Midbrain (tissue), 1 donor: ENCODE data around the gene SCGB1C1.
"Not testable (repeated sequence)": the region's sequence is repeated elsewhere in the genome, so short reads cannot be mapped to it uniquely, and the experiment has no call there.

Experiments
- DNase-seq: peaks from one replicate; lab custom pipeline; 2025; lab: John Stamatoyannopoulos, UW

Gene SCGB1C1

DNA sequence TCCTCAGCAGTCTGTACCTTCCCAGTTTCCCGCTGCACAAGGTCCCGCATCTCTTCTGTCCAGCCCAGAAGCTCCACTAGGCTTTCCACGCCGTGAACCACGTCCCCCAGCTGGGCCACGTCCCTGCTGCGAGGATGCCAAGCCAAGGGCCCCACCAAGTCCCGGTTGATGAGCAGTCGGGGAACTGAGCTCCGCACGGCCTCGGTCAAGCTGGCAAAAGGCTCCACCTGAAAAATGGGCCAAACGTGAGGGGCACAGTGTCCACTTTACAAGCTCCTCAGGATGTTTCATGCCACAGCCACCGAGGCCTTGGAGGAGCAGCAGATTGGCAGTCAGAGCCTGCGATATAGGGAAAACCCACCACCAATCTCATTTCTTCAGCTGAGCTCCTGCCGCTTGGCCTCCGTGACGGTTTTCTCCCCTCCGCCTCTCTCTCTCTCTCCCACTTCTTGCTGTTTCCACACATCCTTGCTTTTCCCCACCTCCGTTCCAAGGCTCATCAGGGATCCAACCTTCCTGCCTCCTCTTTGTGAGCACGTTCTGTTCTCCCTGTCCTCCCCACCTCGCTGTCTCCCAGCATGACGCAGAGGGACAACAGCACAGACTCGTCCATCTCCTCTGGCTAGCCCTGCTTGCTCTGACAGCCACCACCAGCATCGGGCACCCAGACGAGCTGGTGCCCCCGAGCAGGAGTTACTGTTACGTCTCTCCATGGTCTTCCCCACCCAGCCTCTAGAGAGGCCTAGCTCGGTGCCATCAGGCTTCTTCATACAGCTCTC lies 26.1 kb downstream of the SCGB1C1 start:
- no peak for DNase-seq

DNA sequence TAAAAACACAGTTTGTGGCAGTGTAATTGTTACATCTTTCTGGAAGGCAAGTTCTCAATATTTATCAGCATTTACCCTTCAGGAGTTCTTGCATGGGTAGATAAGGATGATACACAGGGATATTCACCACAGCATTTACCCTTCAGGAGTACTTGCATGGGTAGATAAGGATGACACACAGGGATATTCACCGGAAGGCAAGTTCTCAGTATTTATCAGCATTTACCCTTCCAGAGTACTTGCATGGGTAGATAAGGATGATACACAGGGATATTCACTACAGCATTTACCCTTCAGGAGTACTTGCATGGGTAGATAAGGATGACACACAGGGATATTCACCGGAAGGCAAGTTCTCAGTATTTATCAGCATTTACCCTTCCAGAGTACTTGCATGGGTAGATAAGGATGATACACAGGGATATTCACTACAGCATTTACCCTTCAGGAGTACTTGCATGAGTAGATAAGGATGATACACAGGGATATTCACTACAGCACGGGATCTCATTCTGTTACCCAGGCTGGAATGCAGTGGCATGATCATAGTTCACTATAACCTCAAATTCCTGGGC lies 27.9 kb downstream of the SCGB1C1 start:
- not testable (repeated sequence) for DNase-seq

DNA sequence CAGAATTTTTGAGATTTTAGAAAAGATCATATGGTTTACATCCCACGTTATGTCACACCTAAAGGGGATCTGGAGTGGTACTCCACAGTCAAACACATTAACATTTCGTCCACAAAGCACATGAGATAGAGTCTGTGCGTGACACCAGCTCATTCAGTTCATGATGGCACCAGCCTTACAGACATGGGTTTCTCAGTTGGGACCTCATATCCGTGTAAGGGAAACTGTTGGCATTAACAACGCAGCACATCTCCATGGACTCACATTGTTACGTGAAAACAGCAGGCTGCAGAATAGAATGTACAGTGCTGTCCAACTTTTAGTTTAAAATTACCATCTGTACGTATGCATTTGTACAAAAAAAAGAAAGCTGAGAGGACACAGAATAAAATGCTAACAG lies 28.7 kb downstream of the SCGB1C1 start:
- DNase-seq: no peak

DNA sequence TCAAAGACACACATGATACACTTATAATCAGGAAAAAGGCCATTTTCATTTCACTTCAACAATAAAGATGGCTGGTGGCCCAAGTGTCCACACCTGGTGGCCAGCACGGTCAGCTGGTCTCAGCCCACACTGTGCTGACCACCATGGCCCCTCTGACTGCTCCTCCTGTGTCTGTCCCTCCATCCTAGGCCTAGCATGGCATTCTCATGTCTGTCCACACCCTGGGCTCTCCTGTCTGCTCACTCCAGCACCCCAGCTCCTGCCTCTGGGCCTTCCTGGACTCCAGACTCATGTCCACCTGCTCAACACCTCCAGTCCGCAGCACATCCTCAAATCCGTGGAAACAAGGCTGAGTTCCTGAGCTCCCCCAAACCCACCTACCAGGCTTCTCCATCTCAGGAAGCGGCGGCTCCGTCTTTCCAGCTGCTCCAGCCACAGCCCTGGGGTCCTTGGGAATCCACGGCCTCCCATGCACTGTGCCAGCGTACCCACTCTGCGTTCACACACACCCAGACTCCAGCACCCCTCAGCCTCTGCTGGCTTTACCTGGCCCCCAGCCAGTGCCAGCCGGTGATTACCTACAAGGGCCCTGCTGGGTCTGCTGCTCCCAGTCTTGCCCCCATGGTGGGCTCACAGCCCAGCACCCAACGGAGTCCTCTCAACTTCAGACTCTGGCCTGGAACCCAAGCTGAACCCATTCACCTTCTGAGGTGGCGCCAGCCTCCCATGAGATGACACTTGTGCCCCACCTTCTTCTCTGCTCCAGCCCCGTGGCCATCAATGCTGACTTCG lies 29.3 kb downstream of the SCGB1C1 start:
- no peak for DNase-seq

DNA sequence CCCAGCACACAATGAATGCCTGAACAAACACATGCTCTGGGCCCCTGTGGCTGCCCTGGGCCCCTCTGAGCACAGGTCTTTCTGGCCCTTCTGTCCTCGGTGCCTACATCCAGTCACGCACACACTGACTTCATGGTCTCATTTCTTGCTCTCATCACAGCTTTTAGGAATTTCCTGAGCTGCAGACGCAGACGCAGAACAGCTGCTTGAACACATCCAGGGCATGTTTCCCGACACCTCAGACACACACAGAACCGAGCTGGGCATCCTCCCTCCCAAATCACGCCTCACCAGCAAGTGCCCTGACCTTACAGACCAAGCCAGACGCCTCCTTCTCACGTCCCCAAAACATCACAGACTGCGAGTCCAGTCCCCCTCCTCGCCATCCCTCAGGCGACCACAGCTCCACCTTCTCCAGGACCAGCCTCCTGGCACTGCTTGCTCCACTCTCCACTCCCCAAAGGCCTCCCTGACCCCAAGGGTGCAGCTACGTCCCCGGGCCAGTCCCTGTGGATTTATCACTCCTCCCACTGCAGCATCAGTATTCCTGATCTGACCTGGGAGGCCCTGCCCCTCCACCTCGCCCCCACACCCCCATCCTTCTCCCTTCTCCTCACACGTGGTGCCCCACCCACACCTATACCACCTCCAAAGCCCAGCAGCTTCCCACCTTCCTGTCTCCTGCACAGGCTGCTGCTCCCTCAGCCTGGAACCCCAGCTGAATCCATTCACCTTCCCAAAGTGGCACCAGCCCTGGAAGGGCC lies 30.3 kb downstream of the SCGB1C1 start:
- DNase-seq: no peak

DNA sequence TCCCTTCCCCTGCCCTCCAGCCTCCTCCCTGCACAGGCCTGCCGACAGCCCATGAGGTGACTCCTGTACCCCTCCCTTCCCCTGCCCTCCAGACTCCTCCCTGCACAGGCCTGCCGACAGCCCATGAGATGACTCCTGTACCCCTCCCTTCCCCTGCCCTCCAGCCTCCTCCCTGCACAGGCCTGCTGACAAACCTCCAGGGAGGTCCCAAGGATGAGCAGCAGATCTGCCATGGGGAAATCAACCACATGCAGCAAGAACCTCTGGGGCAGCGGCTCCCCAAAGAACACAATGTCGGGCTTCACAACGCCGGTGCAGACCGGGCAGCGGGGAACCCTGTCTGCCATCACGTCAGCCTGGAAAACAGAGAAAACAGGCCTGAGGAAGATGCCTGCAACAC lies 31.0 kb downstream of the SCGB1C1 start:
- no peak for DNase-seq

DNA sequence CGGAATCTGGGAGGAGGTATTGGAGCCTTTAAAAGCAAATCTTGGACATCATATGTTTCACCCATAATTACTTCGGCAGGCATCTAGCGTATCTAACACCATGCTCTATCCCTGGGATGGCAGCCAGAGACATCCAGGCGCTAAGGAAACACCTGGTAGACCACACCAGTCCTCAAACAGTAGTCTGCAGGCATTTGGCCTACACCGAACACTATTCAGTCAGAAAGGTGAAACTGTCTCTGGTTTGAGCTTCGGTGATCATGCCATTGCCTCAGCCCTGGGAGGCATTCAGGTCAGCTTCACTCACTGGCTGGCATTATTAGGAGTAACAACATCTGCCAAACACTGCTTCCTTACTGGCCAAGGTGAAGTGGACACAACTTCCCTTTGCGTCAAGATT lies 31.5 kb downstream of the SCGB1C1 start:
- no peak for DNase-seq

DNA sequence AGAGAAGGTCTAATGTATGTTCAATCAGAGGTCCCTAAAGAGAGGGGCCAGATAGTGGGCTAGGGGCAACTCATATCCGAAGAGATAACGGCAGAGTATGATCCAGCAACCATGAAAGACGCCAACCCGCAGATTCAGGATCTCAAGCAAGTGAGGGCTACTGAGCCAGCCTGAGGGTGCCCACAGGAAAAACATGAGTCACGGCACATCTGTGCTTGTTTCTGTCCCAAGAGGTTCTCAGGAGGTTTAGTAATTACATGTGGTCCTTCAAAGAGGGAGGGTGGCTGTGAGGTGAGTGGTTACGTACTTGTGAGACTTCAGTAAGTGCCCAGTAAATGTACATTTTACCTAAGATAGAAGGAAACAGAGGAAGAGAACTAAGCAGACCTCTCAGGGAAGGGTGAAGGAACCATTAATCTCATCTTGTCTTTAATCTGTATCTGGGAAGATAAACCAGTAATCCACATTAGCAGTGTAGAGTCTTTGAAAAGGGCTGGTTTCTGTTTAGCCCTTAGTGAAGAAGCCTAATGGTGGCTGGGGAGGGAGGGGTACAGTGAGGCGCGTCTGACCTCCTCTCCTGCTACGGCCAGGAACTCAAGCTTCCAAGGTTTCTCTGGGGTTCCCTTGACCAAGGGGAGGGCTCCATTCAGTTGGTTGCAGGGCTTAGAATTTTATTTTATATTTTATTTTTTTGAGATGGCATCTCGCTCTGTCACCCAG lies 33.0 kb downstream of the SCGB1C1 start:
- DNase-seq: no peak

DNA sequence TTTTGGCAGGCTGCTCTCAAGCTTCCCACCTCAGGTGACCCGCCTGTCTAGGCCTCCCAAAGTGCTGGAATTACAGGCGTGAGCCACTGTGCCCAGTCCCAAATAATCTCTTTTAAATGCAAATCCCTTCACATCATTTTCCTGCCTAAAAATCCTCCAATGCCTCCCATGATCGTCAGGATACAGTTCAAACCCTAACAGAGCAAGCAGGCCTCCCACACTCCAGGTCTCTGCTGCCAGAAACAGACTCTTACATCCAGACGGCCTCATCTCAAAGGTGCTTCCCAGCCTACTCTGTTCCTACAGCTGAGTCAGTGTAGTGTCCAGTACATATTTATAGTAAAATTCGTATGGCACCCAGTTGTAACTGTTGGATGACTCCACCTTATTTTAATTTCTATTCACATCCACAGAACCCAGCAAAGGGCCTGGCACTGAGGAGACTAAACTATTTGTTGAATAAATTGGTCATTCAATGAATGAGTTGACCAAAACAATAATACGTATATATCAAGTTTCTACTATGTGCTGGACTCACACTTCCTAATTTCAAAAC lies 35.0 kb downstream of the SCGB1C1 start:
- DNase-seq: no peak

DNA sequence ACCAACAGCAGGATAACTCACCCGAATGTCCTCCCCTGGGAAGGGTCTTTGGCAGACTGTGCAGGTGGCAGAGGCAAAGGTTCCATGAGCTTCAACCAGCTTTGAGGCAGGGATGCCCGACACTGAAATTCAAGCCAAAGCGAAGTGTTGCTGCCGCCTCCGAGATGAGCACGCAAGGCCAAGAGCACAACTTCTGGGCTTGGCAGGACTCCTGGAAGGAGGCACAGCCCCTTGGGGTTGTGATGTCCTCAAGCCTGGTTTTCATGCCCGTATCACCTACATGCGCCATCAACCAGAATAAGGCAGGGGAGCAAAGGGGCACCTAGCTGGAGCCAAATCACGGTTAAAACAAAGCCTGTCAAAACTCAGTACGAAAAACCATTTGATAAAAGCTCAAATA lies 37.6 kb downstream of the SCGB1C1 start:
- no peak for DNase-seq

DNA sequence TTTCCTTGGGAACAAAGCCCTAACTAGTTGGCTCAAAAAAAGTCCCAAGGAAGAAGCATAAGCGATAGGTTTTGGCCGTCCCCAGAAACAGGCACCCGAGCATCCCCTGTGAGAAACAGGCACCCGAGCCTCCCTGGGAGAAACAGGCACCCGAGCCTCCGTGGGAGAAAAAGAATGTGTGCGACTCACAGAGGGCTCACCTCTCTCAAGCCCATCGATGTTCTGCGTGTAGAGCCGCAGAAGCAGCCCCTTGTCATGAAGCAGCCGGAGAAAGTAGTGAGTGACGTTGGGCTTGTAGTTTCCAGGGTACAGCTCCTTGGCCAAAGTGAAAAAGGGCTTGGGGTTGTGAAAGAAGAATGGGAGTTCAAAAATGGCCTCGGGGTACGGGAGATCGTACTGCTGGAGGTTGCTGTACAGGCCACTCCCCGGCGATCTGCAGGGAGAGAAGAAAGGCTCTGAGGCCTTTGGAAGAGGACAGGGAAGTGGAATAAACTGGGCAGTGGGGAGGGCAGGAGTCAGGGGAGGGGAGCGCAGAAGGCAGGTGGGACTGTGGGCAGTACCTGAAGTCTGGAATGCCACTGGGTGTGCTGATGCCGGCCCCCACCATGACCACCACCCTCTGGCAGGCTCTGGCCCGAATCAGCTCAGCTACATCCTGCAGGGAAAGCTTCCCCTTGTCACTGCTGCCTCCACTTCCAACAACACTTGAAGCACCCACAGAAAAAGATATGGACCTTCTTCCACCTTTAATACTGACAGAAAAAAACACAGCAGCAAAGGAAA lies 40.1 kb downstream of the SCGB1C1 start:
- DNase-seq: no peak

DNA sequence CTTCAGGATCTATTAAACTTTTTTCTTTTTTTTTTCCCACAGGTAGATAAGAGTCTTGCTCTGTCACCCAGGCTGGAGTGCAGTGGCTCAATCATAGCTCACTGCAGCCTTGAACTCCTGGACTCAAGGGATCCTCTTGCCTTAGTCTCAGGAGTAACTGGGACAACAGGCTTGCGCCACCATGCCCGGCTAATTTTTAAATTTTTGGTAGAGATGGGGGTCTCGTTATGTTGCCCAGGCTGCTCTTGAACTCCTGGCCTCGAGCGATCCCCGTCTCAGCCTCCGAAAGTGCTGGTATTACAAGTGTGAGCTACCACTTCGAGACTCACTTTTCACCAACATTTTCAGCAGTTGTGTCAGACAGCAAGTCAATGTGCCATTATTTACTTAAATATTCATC lies 42.3 kb downstream of the SCGB1C1 start:
- DNase-seq: no peak

DNA sequence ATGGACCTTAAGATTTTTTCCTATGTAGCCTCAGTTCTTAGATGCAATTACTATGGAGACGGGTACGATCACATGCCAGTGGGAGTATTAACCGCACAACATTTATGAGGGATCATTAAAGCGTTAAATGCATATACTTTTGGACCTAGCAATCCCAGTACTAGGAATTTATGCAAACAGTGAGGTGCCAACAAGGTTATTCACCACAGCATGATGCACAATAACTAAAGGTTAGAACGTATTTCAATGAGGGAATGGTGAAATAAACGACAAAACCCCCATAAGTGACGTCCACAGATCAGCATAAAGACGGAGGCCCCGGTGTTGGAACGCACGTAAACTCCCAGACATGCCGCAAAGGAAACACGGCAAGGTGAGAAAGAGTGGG lies 42.7 kb downstream of the SCGB1C1 start:
- DNase-seq: no peak

DNA sequence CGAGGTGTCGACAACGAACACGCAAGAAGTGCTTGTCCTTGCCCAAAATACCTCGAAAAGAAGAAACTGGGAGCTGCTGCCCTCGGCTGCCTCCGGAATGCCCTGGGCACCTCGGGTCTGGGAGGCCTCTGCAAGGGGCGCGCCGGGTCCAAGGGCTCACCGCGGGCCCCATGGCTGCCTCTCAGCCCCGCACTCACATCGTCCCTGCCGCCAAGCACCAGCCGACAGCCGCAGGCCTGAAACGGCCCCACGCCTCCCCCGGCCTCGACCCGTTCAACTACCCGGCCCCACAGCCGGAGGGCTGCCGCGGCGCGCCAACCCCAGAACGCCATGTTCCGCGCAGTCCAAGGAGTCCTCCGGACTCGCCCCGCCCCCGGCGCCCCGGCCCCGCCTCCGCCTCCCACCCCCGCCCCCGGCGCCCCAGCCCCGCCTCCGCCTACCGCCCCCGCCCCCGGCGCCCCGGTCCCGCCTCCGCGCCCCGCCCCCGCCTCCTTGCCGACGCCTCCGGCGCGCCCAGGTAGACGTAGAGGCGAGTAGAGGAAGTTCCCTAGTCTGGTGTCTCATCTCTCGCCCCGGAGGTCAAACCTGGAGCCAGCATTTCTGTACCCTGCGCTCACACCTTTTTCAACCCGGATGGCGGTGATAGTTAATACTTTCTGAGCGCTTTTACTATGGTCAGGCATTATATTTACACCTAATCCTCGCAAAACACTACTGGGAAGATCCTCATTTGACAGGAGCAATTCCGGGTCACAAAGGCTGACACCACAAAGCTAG lies 43.3 kb downstream of the SCGB1C1 start, which contains the start of gene SIRT3:
SIRT3 (minus strand) TSS at position 346 of the 777 bp plus-strand sequence; CDS start at position 332, 14 bp downstream.
- peak; percentile 85 for DNase-seq

DNA sequence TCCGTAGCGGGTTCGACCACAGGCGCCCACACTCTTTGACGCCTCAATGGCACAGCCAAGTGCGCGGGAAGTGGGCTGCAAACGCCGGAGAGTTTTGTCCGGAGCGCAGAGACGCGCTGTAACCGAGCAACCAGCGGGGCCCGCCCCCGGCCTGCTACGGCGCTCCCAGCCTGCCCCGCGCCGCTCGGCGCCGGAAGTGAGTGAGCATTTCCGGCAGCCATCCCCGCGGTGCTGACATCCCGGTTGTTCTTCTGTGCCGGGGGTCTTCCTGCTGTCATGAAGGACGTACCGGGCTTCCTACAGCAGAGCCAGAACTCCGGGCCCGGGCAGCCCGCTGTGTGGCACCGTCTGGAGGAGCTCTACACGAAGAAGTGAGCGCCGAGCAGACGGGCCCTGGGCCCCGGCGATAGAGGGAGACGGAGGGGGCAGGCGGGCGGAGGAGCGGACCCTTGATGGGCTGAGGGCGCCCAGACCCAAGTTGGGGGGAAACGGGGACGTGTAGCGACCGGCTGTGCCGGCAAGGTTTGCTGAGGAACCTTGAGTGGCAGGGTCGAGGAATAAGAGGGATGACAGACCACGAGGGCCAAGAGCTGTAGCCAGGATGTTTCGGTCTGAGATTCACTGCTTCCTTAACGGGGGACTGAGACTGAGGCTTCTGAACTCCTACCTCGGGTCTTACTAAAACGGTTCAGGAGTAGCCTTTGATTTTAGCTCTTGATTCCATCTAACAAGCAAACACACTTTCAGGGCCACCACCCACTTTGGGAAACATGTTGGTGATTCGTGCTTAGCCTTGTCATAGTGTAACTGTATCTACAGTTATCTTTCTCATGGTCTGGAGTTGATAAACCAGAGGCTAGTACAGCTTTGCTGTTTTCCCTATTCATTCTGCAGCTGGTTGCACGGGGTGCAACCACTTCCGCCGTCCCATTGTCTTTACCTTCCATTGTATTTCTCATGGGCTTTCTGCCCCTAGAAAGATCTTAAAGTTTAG lies 44.2 kb downstream of the SCGB1C1 start, which contains the start of gene PSMD13:
PSMD13 (plus strand) TSS at position 203 of the 994 bp plus-strand sequence; CDS start at position 277, 74 bp downstream.
- peak; percentile 85 for DNase-seq

DNA sequence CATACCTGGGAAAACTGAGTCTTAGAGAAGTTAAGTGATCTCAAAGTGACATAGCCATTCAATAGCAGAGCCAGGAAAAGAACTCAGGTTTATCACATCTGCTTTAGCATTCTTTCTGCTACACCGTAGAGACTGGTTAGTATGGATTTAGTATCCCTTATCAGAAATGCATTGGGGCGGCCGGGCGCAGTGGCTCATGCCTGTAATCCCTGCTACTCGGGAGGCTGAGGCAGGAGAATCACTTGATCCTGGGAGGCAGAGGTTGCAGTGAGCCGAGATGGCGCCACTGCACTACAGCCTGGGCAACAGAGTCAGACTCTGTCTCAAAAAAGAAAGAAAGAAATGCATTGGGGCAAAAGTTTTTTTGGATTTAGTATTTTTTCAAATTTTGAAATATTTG lies 45.5 kb downstream of the SCGB1C1 start:
- not testable (repeated sequence) for DNase-seq

DNA sequence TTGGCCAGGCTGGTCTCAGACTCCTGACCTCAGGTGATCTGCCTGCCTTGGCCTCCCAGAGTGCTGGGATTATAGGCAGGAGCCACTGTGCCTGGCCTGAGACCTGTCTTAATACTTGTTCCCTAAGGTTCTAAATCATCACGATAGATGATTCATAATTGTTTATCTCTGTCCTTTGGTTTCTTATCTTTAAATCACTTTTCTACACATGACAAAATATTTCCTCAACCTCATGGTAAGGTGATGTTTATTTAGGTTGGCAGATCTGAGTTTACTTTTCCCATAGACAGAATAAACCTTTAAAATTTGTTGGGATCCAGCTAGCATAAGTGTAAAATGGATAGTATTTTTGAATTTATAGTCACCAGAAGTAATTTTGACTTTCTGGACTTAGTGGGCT lies 47.4 kb downstream of the SCGB1C1 start:
- DNase-seq: no peak

DNA sequence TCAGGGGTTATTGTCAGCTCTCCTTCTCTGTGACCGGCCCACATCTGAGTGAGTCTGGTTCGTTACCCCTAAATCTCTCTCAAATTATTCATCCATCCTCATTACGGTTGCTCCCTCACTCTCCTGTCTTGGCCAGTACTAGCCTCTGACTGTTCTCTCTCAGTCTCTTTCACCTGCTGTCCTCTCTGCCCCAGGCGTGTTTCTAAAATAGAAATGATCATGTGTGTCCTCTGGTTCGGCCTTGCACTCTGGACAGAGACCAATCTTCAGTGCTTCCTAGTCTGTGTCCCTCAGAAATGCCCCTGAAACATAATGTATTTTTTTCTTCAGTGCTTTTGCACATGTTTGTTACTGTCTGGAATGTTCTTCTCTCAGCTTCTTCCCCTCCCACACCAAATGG lies 48.8 kb downstream of the SCGB1C1 start:
- no peak for DNase-seq
